Stimulated activated CD4-positive, alpha-beta T cell treated with anti-CD3 and anti-CD28 coated beads, Interleukin-4, amount 100 ng/mL, for 24 hours (primary cell): ENCODE results near the gene ZNF267.
"Not testable (repeated sequence)": the region's sequence is repeated elsewhere in the genome, so short reads cannot be mapped to it uniquely, and the experiment has no call there.

Experiments
- DNase-seq: peaks from one replicate; pipeline ENCODE4 v3.0.0-alpha.2; 2020

Gene ZNF267

GRCh38 chr16:31879937-31880321 is 6.3 kb downstream of the ZNF267 start:
- no peak for DNase-seq

GRCh38 chr16:31880322-31880979 is 6.8 kb downstream of the ZNF267 start:
- peak; percentile 60 for DNase-seq

GRCh38 chr16:31886227-31886626 is 12.6 kb downstream of the ZNF267 start:
- DNase-seq, result no peak

- no peak for DNase-seq
Observed at GRCh38 chr16:31888735-31889134, 15.1 kb downstream of the ZNF267 start.

GRCh38 chr16:31892111-31892510 is 18.5 kb downstream of the ZNF267 start:
- DNase-seq, result not testable (repeated sequence)

GRCh38 chr16:31893824-31894223 is 20.2 kb downstream of the ZNF267 start:
- DNase-seq, result no peak

GRCh38 chr16:31897283-31897682 is 23.7 kb downstream of the ZNF267 start:
- no peak for DNase-seq

GRCh38 chr16:31899505-31899904 is 25.9 kb downstream of the ZNF267 start:
- DNase-seq, result no peak

- DNase-seq, result not testable (repeated sequence)
Observed at GRCh38 chr16:31904571-31904970, 31.0 kb downstream of the ZNF267 start.

- no peak for DNase-seq
Observed at GRCh38 chr16:31913668-31914067, 40.1 kb downstream of the ZNF267 start.

- DNase-seq, result no peak
Observed at GRCh38 chr16:31916056-31916488, 42.5 kb downstream of the ZNF267 start.

- no peak for DNase-seq
Observed at GRCh38 chr16:31920373-31920772, 46.8 kb downstream of the ZNF267 start.

GRCh38 chr16:31951806-31952205 is 78.2 kb downstream of the ZNF267 start:
- not testable (repeated sequence) for DNase-seq

- peak; percentile 15 for DNase-seq
Observed at GRCh38 chr16:31952206-31952605, 78.6 kb downstream of the ZNF267 start.

- DNase-seq, result not testable (repeated sequence)
Observed at GRCh38 chr16:31956221-31956620, 82.6 kb downstream of the ZNF267 start.

GRCh38 chr16:31960186-31960910 is 86.7 kb downstream of the ZNF267 start:
- not testable (repeated sequence) for DNase-seq
